DOHH2 (cell line): ENCODE measurements around the gene ERCC4.

Experiments
- H3F3A ChIP-seq: fragments of 200-600 bp; sonication (generic), shearing (Covaris generic); 2 replicates; pipeline ENCODE4 v1.6.0; 2016; ENCODE audit warnings: antibody characterized with exemption, mild to moderate bottlenecking; ENCODE audit not compliant: control insufficient read depth, insufficient read depth
- H3K27ac ChIP-seq: fragments of 200-600 bp; sonication (generic); 2 replicates; pipeline ENCODE4 v1.5.1; 2014; ENCODE audit warnings: low read depth, mild to moderate bottlenecking, low read length, moderate library complexity
- H3K27me3 ChIP-seq: fragments of 200-600 bp; sonication (generic); 2 replicates; pipeline ENCODE4 v1.6.1; 2014; ENCODE audit warnings: mild to moderate bottlenecking, low read length, mixed read lengths; ENCODE audit not compliant: control insufficient read depth
- H3K36me3 ChIP-seq: fragments of 200-600 bp; sonication (generic); 2 replicates; pipeline ENCODE4 v1.6.1; 2014; ENCODE audit warnings: mild to moderate bottlenecking, low read length, moderate library complexity, mixed read lengths; ENCODE audit not compliant: control insufficient read depth
- H3K4me1 ChIP-seq: fragments of 200-600 bp; sonication (generic); 2 replicates; pipeline ENCODE4 v1.6.1; 2014; ENCODE audit warnings: mild to moderate bottlenecking, low read length, mixed read lengths; ENCODE audit not compliant: control insufficient read depth
- H3K4me2 ChIP-seq: fragments of 200-600 bp; sonication (generic); 2 replicates; pipeline ENCODE4 v1.6.0; 2014; ENCODE audit warnings: mild to moderate bottlenecking, low read length, moderate library complexity
- H3K4me3 ChIP-seq: fragments of 200-600 bp; sonication (generic); 2 replicates; pipeline ENCODE4 v1.5.1; 2014; ENCODE audit warnings: mild to moderate bottlenecking, low read length, mixed read lengths
- H3K79me2 ChIP-seq: fragments of 200-600 bp; sonication (generic); 2 replicates; pipeline ENCODE4 v1.6.1; 2014; ENCODE audit warnings: mild to moderate bottlenecking, low read length, mixed read lengths; ENCODE audit not compliant: control insufficient read depth
- H3K9me2 ChIP-seq: fragments of 200-600 bp; sonication (generic); replicated peaks from 2 replicates; pipeline ENCODE4 v1.6.1; 2014; ENCODE audit warnings: mild to moderate bottlenecking, low read length, mixed read lengths; ENCODE audit not compliant: control insufficient read depth
- H3K9me3 ChIP-seq: fragments of 200-600 bp; sonication (generic); 2 replicates; pipeline ENCODE4 v1.6.1; 2014; ENCODE audit warnings: antibody characterized with exemption, low read length, mixed read lengths; ENCODE audit not compliant: control insufficient read depth, insufficient read depth
- H4K20me1 ChIP-seq: fragments of 200-600 bp; sonication (generic); 2 replicates; pipeline ENCODE4 v1.6.0; 2014; ENCODE audit warnings: low read depth, mild to moderate bottlenecking, antibody characterized with exemption, low read length, moderate library complexity; ENCODE audit not compliant: control insufficient read depth, insufficient read depth
- EZH2phosphoT487 ChIP-seq: fragments of 200-600 bp; sonication (generic); IDR thresholded peaks from 2 replicates; pipeline ENCODE4 v1.6.1; 2017; ENCODE audit warnings: borderline replicate concordance, mild to moderate bottlenecking, antibody characterized with exemption, low read length, moderate library complexity, mixed read lengths
- TF ChIP-seq, protein P1 (sequence below): fragments of 200-600 bp; sonication (generic); IDR thresholded peaks from one replicate; pipeline ENCODE4 v1.5.1; 2014; ENCODE audit warnings: antibody characterized with exemption, mild to moderate bottlenecking, low read depth, low read length; ENCODE audit not compliant: poor library complexity, severe bottlenecking

ERCC4 gene

DNA sequence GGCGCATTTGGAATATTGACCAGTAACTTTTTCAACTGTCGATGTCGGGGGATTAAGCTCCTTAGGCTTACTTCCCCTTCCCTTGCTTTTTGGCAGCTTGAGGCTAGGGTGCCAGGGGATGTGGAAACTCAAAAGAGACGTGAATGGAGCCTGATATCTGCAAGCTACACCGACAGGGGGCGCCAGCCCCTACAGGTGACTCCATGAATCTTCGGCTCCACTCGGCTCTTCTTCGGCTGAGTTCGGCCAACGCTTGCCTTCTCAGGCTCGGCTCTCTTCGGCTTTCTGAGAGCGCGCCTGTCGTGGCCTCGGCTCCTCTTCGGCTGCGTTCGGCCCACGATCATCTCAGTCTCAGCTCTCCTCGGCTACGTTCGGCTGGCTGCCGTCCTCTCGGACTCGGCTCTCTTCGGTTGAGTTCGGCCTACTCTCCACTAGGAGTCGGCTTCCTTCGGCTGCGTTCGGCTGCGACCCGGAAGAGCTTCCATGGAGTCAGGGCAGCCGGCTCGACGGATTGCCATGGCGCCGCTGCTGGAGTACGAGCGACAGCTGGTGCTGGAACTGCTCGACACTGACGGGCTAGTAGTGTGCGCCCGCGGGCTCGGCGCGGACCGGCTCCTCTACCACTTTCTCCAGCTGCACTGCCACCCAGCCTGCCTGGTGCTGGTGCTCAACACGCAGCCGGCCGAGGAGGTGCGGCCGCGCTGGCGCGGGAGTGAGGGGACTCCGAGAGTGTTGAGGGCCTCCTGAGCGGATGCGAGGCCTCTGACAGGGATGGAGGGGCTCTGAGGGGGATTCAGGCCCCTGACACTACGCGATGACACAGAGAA is at the start of gene ERCC4:
ERCC4 (plus strand) TSS at position 472 of the 827 bp plus-strand sequence; CDS start at position 484, 12 bp downstream.
- TF ChIP-seq, protein P1, sequence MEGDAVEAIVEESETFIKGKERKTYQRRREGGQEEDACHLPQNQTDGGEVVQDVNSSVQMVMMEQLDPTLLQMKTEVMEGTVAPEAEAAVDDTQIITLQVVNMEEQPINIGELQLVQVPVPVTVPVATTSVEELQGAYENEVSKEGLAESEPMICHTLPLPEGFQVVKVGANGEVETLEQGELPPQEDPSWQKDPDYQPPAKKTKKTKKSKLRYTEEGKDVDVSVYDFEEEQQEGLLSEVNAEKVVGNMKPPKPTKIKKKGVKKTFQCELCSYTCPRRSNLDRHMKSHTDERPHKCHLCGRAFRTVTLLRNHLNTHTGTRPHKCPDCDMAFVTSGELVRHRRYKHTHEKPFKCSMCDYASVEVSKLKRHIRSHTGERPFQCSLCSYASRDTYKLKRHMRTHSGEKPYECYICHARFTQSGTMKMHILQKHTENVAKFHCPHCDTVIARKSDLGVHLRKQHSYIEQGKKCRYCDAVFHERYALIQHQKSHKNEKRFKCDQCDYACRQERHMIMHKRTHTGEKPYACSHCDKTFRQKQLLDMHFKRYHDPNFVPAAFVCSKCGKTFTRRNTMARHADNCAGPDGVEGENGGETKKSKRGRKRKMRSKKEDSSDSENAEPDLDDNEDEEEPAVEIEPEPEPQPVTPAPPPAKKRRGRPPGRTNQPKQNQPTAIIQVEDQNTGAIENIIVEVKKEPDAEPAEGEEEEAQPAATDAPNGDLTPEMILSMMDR = peak; percentile 92
- TF ChIP-seq EZH2phosphoT487 = no peak
- Histone ChIP-seq H3K4me2 (peak within 1 kb of the TSS; percentile 92), H3F3A (no peaks in the 10 kb centered on the region), H3K27me3 (peaks cover 7% of the 10 kb centered on the region), H3K27ac (no peak within 1 kb of the TSS), H3K36me3 (peaks cover 7% of the 10 kb centered on the region), H4K20me1 (no peaks in the 10 kb centered on the region), H3K79me2 (peaks cover 10% of the 10 kb centered on the region), H3K9me2 (no peaks in the 10 kb centered on the region), H3K4me3 (peak within 1 kb of the TSS; percentile 78), H3K9me3 (no peaks in the 10 kb centered on the region), H3K4me1 (peaks cover 14% of the 10 kb centered on the region)

DNA sequence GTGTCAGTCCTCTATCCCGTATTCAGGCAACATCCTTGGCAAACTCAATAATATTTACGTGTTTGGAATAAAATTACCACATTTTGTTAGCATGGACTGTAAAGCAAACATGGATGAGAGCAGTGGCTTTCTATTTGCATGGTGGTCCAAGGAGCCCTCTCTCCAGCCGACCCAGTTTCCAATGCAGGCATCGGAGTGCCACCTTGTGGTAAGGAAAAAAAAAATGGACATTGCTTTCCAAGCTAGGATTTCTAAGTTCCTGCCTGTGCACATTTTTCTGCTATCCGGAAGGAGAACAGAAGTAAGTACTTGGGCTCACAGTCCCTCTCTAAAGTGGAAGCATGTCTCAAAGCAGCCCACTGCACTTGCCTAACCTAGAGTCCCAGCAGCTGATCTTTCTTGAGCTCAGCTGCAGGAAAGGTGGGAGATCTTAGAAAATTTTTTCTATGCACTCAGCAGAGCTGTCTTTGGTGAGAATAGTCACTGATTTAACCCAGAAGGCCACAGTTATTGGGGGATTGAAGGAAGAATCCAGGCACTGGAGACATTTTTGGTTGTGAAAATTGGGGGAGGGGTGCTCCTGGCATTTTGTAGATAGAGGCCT is 46.0 kb upstream of the ERCC4 start:
- Histone ChIP-seq H3F3A (no peaks in the 10 kb centered on the region), H3K4me1 (no peaks in the 10 kb centered on the region), H4K20me1 (no peaks in the 10 kb centered on the region), H3K36me3 (no peaks in the 10 kb centered on the region), H3K9me3 (no peaks in the 10 kb centered on the region), H3K4me3 (no peak overlapping the region), H3K9me2 (no peaks in the 10 kb centered on the region), H3K27ac (no peak overlapping the region), H3K4me2 (no peak overlapping the region), H3K27me3 (peaks cover 18% of the 10 kb centered on the region), H3K79me2 (no peaks in the 10 kb centered on the region)
- TF ChIP-seq, protein P1 = peak; percentile 58
- no peak for TF ChIP-seq EZH2phosphoT487

DNA sequence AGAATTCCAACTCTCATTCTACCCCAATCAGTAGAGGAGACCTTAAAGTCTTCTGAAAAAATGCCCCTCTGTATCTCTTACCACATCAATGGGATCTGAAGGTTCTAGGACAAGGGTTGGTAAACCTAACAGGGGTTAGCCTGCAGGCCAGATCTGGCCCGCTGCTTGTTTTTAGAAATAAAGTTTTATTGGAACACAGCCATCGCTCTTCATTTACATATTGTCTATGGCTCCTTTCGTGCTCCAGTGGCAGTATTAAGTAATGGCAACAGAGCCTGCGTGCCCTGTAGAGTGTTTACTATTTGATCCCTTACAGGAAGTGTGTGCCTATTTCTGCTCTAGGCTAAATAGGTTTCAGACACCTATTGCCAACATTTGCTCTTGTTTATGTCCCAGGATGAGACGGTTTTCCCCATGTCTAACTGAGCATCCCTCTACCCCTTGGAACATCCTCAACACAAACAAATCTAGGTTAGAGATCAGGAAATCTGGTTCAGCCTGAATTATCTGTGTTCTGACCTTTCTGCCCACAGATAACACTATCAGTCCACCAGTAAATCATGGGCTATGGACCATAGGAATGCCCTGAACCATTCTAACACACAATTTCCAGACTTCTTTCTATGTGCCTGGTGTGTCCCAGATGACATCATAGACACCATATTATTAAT is 44.2 kb upstream of the ERCC4 start:
- no peaks in the 10 kb centered on the region for H3K9me2 ChIP-seq
- H3K4me3 ChIP-seq = no peak overlapping the region
- no peak for TF ChIP-seq EZH2phosphoT487
- TF ChIP-seq, protein P1 = no peak
- H3K4me1 ChIP-seq = no peaks in the 10 kb centered on the region
- no peak overlapping the region for H3K27ac ChIP-seq
- H3K27me3 ChIP-seq = peaks cover 16% of the 10 kb centered on the region
- no peaks in the 10 kb centered on the region for H3K9me3 ChIP-seq
- H3K4me2 ChIP-seq = no peak overlapping the region
- no peaks in the 10 kb centered on the region for H4K20me1 ChIP-seq
- H3K79me2 ChIP-seq = no peaks in the 10 kb centered on the region
- H3F3A ChIP-seq = no peaks in the 10 kb centered on the region
- H3K36me3 ChIP-seq = no peaks in the 10 kb centered on the region
